ENCODE results near the gene SYPL2. TPM values are rescaled to one million over a fixed set of nuclear protein-coding genes. Genes with fewer than 3 reads are reported as not detected.

The SYPL2 gene
- total RNA-seq, 1 experiment from 2014 or later: not detected

DNA sequence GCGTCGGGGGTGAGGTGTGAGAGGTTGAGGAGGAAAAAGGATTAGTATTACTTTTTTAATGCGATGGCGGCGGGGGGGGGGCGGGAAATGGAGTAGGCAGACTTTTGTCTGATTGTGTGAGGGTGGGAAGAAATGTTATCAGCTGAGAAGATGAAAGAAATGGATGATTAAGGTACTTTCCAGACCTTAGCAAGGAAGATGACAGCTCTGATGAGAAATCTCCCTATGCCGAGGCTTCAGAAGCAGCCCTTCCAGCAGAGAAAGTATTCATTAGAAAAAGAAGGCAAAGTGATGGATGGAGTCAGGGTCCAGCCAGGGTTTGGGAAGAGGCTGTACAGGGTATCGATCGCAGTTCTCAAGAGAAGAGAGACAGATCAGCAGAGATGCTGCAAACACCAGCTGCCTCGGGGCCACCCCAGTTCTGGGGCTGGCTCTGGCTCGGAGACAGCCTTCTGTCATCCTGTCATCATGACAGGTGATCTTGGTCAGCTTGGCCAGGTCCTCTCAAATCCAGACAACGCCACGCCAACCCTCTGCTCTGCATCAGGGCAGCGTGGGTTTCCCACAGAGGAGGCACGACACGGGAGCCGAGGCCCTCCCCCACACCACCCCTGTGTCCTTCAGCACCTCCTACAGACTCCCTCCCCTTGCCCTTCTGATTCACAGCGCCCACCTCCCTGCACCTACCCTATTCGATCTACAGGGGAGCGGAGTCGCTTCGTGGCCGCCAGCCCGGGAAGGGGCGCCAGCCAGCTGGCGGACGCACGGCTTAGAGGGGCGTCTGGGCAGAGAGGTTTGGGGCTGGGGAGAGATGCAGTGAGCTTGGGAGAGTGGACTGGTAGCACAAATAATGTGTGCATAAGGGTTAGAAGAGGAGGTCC lies 16.7 kb downstream of the SYPL2 start:
- Histone ChIP-seq H3K9ac (ENCODE audit: low read length) (no peak overlapping the region), H3K4me3 (ENCODE audit: low read length) (peak overlapping the region; percentile 76), H3F3A (ENCODE audit: low read length, unreplicated experiment) (no peaks in the 10 kb centered on the region), H3K36me3 (ENCODE audit: low read depth, low read length) (no peaks in the 10 kb centered on the region), H3K9me3 (ENCODE audit: low read length) (no peaks in the 10 kb centered on the region), H3K27me3 (ENCODE audit: low read length) (peaks cover 12% of the 10 kb centered on the region), H3K4me1 (ENCODE audit: insufficient read depth, low read length) (peaks cover 17% of the 10 kb centered on the region), H2AFZ (ENCODE audit: low read length) (peak overlapping the region; percentile 98), H3K27ac (ENCODE audit: low read length) (no peak overlapping the region), H4K20me1 (ENCODE audit: low read length) (no peaks in the 10 kb centered on the region), H3K4me2 (ENCODE audit: low read length) (peak overlapping the region; percentile 98), H3K9me2 (replicated peaks; ENCODE audit: low read length) (no peaks in the 10 kb centered on the region), H3K79me2 (ENCODE audit: low read length) (peaks cover 12% of the 10 kb centered on the region; the same call in 1 of the 2 replicates)
- DNase-seq (no peak), ATAC-seq (peak; percentile 38)
- intact Hi-C loops (cut with micrococcal nuclease): loop anchor here (5.0 kb wide), 1 partner anchor 56 kb away; the partner anchor contains the start of gene PSMA5
- ChIA-PET CTCF (interaction anchor here (0.5 to 0.9 kb wide), 3 partner anchors 47 to 257 kb away, joined by 3 to 7 read pairs (median 6); partner anchors contain the start of gene GSTM4), POLR2A (ENCODE audit: unreplicated experiment) (interaction anchor here (0.5 to 0.6 kb wide), 2 partner anchors 21 to 26 kb away, joined by 3 read pairs; partner anchors contain the start of gene AMIGO1)
- TF ChIP-seq, protein P1, sequence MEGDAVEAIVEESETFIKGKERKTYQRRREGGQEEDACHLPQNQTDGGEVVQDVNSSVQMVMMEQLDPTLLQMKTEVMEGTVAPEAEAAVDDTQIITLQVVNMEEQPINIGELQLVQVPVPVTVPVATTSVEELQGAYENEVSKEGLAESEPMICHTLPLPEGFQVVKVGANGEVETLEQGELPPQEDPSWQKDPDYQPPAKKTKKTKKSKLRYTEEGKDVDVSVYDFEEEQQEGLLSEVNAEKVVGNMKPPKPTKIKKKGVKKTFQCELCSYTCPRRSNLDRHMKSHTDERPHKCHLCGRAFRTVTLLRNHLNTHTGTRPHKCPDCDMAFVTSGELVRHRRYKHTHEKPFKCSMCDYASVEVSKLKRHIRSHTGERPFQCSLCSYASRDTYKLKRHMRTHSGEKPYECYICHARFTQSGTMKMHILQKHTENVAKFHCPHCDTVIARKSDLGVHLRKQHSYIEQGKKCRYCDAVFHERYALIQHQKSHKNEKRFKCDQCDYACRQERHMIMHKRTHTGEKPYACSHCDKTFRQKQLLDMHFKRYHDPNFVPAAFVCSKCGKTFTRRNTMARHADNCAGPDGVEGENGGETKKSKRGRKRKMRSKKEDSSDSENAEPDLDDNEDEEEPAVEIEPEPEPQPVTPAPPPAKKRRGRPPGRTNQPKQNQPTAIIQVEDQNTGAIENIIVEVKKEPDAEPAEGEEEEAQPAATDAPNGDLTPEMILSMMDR (conservative IDR thresholded peaks at IDR 0.05; ENCODE audit: low read depth, low read length): no peak
- no peak for TF ChIP-seq EZH2 (IDR thresholded peaks at IDR 0.05; ENCODE audit: low read length, unreplicated experiment)
- TF ChIP-seq EZH2phosphoT487 (IDR thresholded peaks at IDR 0.05; ENCODE audit: borderline replicate concordance, low read length): no peak
- no TSS peak for BruUV-seq (replicated peaks)

DNA sequence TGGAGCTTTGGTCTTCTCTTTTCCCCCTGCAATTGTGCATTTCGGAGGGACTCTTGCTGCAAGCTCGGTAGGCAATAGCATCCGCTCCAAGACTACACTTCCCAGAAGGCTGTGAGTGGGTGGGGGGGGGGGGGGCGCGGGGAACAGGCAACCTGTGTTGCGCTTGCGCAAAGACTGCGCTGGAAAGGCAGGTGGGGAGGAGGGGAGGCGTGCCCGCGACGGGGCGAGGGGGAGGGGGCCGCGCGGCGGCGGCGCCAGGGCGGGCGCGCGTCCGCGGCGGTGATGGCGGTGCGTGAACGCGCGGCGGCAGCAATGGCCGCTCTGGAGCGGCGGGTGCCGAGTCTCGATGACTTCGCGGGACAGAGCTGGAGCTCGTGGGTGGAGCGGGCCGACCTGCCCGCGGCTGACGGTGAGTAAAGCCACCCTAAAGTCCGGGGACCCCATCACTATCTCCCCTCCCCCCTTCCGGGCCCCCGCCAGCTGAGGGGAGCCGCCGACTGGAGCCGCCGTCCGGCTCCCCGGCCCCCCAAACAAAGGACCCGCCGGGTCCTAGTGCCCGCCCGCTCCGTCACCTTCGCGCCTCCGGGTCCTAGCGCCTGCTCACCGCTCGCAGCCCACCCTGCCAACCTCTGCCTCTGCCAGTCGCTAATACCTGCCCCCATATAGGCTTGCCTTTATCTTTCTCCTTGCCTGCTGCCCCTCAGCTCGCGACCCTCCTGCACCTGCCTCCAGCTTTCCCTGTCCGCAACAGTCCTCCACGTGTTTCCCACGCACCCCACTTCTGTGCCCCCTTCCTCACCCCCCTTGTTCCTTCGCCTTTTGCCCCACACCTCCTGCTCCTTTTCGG lies 17.5 kb downstream of the SYPL2 start, which contains the start of gene ATXN7L2:
ATXN7L2 (plus strand) TSS at position 234 of the 847 bp plus-strand sequence; CDS start at position 283, 49 bp downstream.
- Histone ChIP-seq H3K9me3 (ENCODE audit: low read length) (no peaks in the 10 kb centered on the region), H3K9me2 (replicated peaks; ENCODE audit: low read length) (no peaks in the 10 kb centered on the region), H2AFZ (ENCODE audit: low read length) (peak within 1 kb of the TSS; percentile 98), H3K27ac (ENCODE audit: low read length) (peak within 1 kb of the TSS; percentile 51), H3K9ac (ENCODE audit: low read length) (peak within 1 kb of the TSS; percentile 94), H3K27me3 (ENCODE audit: low read length) (peaks cover 12% of the 10 kb centered on the region), H3K79me2 (ENCODE audit: low read length) (peaks cover 12% of the 10 kb centered on the region; the same call in 1 of the 2 replicates), H3F3A (ENCODE audit: low read length, unreplicated experiment) (no peaks in the 10 kb centered on the region), H3K4me3 (ENCODE audit: low read length) (peak within 1 kb of the TSS; percentile 91), H3K36me3 (ENCODE audit: low read depth, low read length) (no peaks in the 10 kb centered on the region), H3K4me1 (ENCODE audit: insufficient read depth, low read length) (peaks cover 17% of the 10 kb centered on the region), H3K4me2 (ENCODE audit: low read length) (peak within 1 kb of the TSS; percentile 98), H4K20me1 (ENCODE audit: low read length) (no peaks in the 10 kb centered on the region)
- TF ChIP-seq, protein P1 (conservative IDR thresholded peaks at IDR 0.05; ENCODE audit: low read depth, low read length): no peak
- no peak for TF ChIP-seq EZH2phosphoT487 (IDR thresholded peaks at IDR 0.05; ENCODE audit: borderline replicate concordance, low read length)
- TF ChIP-seq EZH2 (IDR thresholded peaks at IDR 0.05; ENCODE audit: low read length, unreplicated experiment): no peak
- ATAC-seq: peak; percentile 80
- POLR2A ChIA-PET (ENCODE audit: unreplicated experiment): interaction anchor here (0.5 to 0.7 kb wide), 4 partner anchors 25 to 521 kb away, joined by 3 to 12 read pairs (median 4); partner anchors contain the start of gene AMIGO1
- CTCF ChIA-PET: interaction anchor here (0.5 to 0.9 kb wide), 3 partner anchors 46 to 258 kb away, joined by 3 to 7 read pairs (median 6); partner anchors contain the start of gene GSTM4
- DNase-seq: peak; percentile 86
- no TSS peak for BruUV-seq (replicated peaks)
- intact Hi-C loops (cut with micrococcal nuclease): loop anchor here (5.0 kb wide), 1 partner anchor 57 kb away; the partner anchor contains the start of gene PSMA5

All from PC-3 (cell line).